GM18951 (cell line): ENCODE measurements around the gene EML4.

ENCODE experiments used
- POLR2A ChIP-seq: IDR thresholded peaks from 4 replicates; pipeline ENCODE4 v1.6.1; 2011; ENCODE audit warnings: mild to moderate bottlenecking; ENCODE audit not compliant: insufficient read length, insufficient read depth; ENCODE audit errors: extremely low read depth
- in situ Hi-C: fragments of 300-500 bp; cut with MboI; formaldehyde crosslinking; loops from one replicate; pipeline ENCODE4 v1.12.0; 2022; ENCODE audit warnings: low sequenced_read_pairs, mixed read lengths, inconsistent platforms; ENCODE audit not compliant: unreplicated experiment

The EML4 gene

GRCh38 chr2:42171396-42171980 lies 2.3 kb downstream of the EML4 start:
- in situ Hi-C loops, result loop anchor here (10.0 kb wide), 1 partner anchor 67 kb away; no protein-coding TSS in a partner anchor
- TF ChIP-seq POLR2A, result no peak

GRCh38 chr2:42172020-42172419 lies 2.9 kb downstream of the EML4 start:
- in situ Hi-C loops, result loop anchor here (10.0 kb wide), 1 partner anchor 67 kb away; no protein-coding TSS in a partner anchor
- no peak for TF ChIP-seq POLR2A

GRCh38 chr2:42172566-42172965 lies 3.4 kb downstream of the EML4 start:
- TF ChIP-seq POLR2A, result no peak
- in situ Hi-C loops, result loop anchor here (10.0 kb wide), 1 partner anchor 68 kb away; no protein-coding TSS in a partner anchor

DNA sequence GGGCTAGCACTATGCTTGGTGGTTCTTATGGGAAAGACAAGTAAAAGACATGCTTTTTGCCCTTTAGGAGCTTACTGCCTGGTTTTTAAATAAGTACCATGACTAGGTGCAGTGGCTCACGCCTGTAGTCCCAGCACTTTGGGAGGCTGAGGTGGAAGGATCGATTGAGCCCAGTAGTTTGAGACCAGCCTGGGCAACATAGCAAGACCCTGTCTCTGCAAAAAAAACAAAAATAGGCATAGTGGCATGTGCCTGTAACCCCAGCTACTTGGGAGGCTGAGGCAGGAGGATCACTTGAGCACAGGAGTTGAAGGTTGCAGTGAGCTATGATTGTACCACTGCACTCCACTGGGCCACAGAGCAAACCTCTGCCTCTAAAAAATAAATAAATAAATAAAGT lies 4.3 kb downstream of the EML4 start:
- in situ Hi-C loops, result loop anchor here (10.0 kb wide), 1 partner anchor 69 kb away; no protein-coding TSS in a partner anchor

DNA sequence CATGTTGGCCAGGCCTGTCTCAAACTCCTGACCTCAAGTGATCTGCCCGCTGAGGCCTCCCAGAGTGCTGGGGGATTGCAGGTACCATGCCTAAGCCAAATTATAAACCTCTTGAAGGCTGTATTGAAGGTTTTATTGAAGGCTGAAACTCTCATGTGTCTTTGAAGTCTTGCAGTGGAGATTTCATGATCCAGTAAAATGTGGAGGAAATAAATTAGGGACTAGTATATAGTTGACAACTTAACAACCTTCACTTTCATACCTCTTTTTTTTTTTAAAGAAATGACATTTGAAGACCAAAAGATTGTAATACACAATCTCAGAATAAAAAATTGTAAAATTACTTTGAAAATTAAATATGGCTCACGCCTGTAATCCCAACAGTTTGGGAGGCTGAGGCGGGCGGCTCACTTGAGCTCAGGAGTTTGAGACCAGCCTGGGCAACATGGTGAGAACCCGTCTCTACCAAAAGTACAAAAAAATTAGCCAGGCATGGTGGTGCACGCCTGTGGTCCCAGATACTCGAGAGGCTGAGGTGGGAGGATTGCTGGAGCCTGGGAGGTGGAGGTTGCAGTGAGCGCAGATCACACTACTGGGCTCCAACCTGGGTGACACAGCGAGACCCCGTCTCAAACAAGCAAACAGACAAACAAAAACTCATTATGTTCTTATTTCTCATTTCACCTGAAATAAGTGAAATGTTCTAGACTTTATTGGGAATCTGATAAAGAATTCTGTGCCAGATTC lies 8.0 kb downstream of the EML4 start:
- TF ChIP-seq POLR2A, result no peak
- in situ Hi-C loops, result loop anchor here (10.0 kb wide), 1 partner anchor 72 kb away; no protein-coding TSS in a partner anchor

DNA sequence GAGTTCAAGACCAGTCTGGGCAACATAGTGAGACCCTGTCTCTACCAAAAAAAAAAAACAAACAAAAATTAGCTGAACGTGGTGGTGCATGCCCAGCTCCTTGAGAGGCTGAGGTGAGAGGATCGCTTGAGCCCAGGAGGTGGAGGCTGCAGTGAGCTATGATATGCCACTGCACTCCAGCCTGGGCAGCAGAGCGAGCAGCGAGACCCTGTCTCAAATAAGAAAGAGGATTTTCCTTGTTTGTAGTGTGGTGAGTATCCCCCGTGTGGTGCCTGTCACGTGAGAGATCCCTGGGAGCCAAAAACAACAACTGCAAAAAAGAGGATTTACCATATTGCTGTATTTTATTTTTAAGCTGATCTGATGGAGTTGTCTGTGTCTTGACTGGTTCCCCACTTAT lies 9.2 kb downstream of the EML4 start:
- in situ Hi-C loops, result loop anchor here (10.0 kb wide), 1 partner anchor 74 kb away; no protein-coding TSS in a partner anchor
- no peak for TF ChIP-seq POLR2A

GRCh38 chr2:42180300-42180699 lies 11.1 kb downstream of the EML4 start:
- in situ Hi-C loops, result no loop called here
- TF ChIP-seq POLR2A, result no peak

DNA sequence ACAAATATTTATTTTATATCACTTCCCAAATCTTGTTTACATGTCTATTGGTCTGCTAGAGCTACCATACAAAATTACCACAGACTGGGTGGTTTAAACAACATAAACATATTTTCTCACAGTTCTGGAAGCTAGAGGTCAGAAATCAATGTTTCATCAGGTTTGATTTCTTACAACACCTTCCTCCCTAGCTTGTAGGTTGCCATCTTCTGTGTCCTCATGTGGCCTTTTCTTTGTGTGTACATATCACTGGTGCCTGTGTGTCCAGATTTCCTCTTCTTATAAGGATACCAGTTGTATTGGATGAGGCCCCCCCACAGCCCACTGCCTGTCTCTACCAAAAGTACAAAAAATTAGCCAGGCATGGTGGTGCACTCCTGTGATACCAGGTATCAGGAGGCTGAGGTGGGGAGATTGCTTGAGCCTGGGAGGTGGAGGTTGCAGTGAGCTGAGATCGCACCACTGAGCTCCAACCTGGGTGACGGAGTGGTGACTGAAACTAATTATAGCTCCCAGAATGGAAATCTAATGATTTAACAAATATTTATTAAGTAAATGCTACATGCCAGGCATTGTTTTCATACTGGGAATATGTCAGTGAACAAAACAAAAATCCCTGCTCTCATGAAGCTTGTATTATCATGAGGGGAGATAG lies 13.6 kb downstream of the EML4 start:
- in situ Hi-C loops, result no loop called here
- no peak for TF ChIP-seq POLR2A

DNA sequence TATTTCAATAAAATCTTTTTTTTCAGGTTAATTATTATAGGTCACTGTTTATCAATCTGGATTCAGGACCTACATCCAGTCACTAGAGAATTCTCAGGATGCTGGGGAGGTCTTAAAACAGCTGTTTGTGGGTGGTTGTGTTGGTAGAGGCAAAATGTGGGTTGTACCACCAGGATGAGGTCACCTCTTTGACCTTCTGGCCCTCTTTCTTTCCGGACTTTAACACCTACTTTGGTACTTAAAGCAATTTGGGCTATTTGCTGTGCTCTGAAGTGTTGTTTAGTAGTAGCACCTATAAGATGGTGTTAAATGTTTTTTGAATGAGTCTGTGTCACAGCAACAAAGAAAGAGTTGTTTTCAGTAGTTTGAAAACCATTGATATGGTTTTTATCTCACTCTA lies 14.6 kb downstream of the EML4 start:
- in situ Hi-C loops, result no loop called here
- TF ChIP-seq POLR2A, result no peak

- no peak for TF ChIP-seq POLR2A
- in situ Hi-C loops, result no loop called here
These were observed 15.2 kb downstream of the EML4 start for GRCh38 chr2:42184346-42184745.

DNA sequence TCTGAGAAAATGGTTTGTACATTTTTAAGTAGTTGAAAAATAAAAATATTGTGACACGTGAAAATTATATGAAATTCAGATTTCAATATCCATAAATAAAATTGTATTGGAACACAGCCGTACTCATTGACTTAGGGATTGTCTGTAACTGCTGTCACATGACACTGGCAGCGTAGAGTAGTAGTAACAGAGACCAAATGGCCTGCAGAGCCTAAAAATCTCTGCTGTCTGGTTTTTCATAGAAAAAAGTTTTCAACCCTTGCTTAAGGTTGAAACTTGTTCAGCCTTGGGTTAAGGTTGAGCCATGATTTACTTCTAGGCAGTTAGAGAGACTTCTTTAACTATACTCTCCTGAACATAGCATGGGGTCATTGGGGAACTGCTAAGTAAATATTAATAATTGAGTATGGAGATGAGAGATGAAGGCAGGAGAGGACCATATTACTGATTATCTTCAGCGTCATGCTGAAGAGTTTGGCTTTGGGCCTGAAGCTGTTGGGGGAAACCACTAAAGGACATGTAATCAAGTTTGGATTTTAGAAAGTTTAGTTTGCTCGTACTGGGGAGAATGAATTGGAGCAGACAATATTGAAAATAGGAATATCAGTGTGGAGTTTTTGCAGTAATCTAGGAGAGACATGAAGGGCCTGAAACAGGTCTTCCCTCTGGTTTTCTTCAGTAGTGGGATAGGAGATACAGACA lies 16.2 kb downstream of the EML4 start:
- no peak for TF ChIP-seq POLR2A
- in situ Hi-C loops, result no loop called here

DNA sequence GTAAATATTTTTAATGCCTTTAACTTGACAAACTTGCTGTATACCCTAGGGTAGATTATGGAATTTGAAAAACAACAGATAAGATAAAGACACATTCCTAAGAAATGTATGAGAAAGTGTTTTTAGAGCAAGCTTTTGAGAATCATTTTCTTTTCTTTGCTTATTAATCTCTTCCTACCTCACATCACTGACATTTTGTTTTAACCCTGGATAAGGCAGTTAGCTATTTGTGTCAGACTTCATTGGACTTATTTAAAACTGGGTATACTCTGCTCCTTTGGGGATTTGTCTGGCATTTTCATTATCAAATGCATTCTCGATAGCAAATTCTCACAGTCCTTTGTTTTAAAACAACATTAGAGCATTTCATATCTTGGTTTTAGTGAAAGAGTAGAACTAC lies 17.2 kb downstream of the EML4 start:
- no peak for TF ChIP-seq POLR2A
- in situ Hi-C loops, result no loop called here

GRCh38 chr2:42186945-42187632 lies 17.9 kb downstream of the EML4 start:
- in situ Hi-C loops, result no loop called here
- TF ChIP-seq POLR2A, result no peak
